GM19240 (cell line): ENCODE measurements around the gene RRP8.

ENCODE experiments used
- DNase-seq: peaks from one replicate; pipeline ENCODE4 v3.0.0; 2011; ENCODE audit warnings: low spot score; ENCODE audit not compliant: insufficient read length

RRP8 gene

DNA sequence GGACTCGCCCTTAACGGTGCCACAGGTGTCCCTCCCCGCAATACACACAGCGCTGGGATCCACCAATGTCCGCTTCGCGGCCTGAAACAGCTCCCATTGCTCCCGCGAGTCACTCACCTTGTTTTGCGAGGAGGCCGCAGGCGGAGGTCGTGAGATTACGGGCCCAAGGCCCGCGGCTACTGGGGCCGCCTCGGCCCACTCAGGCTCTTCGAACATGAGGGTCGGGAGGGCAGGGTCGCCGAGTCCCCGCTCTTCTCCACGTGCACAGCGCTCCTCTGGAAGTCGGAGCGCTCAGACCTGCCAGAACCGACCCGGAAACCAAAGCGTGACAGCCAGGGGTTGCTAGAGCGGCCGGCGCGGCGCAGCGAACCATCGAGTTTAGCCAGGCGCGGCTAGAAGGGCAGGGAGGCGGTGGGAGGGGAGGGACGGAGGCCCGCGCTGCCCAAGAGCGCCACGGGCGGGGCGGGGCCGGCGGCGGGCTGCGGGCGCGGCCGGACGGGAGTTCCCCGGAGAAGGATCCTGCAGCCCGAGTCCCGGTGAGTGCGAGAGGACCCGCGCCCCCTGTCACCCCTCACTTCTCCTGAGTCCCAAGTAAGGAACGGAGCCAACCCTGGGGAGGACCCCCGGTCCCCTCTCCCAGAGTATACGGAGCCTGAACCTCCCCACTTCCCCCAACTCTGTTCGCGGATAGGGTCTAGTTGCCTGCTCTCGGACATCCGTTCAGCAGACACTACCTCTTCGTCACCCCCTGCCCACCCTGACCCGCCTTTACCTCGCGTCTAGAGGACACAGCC lies at the start of gene RRP8, which contains the start of gene ILK:
RRP8 (minus strand) TSS at position 330 of the 794 bp plus-strand sequence; CDS start at position 216, 114 bp downstream.
ILK (plus strand) TSS at position 488 of the 794 bp plus-strand sequence. CDS start 498 bp downstream, outside the sequence.
- peak; percentile 71 for DNase-seq

DNA sequence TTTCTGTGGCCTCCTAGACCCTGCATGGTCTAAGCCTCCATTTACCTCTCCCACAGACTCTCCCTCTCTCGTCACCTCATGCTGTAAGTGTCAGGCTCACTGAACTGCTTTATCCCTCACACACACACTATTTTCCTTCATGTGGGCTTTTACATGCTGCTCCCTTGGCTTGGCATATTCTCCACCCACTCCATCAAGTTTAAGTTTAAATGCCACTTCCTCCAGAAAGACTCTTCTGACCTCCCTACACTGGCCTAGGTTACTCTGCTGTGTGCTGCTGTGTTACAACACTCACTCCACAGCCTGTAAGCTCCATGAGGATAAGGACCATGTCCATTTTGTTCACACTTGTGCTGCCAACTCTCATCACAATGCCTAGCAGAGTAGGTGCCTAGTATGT lies 49.7 kb upstream of the RRP8 start:
- DNase-seq, result no peak

- no peak for DNase-seq
These were observed 48.8 kb upstream of the RRP8 start for GRCh38 chr11:6652182-6652581.

DNA sequence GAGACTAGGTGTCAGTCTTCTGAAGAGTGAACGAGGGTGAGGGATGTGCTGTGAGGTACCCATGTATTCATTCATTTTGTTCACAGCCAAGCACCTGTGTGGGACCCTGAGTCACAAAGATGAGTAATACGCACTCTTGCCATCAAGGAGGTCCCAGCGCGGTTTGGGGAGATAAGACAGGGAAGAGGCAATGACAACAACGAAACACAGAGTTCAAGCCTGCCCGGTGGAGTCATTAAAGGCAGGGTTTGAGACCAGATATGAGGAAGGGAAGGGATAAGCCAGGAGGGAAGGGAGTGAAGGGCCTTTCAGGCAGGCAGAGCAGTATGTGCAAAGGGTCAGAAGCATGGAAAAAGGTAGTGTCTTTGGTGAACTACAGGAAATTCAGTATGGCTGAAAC lies 47.6 kb upstream of the RRP8 start:
- DNase-seq, result no peak

DNA sequence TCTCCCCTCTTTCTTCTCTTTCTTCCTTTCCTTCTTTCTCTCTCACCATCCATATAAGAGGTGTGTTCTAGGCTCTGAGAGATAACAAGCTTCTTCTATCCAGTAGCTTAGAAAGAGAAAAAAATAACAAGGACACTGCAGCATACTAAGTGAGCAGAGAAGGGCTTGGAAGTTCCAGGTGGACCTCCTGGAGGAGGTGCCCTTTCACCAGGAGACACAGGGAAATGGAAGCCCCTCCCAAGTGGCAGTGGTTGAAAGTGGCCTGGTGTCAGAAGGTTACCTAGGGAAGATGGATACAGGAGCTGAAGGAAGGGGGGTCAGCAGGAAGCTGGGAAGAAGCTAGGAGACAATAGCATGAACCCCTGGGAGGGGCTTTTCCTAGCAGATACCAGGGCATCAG lies 46.7 kb upstream of the RRP8 start:
- no peak for DNase-seq

DNA sequence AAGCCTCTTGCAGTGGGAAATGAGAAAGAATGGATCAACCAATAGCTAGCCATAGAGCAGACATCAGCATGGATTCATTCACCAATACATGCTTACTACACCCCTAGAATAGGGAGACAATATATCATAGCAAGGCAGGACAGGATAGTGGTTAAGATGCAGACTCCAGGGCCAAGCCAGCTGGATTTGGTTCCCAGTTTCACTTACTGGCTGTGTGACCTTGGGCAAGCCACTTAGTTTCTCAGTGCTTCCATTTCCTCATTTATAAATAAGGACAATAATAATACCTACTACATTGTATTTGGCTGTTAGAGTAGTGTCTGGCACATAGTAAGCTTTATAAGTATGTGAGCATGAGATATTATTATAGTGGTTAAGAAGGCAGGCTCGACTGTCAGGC lies 45.1 kb upstream of the RRP8 start:
- DNase-seq, result no peak

GRCh38 chr11:6647836-6648235 lies 44.4 kb upstream of the RRP8 start:
- no peak for DNase-seq

DNA sequence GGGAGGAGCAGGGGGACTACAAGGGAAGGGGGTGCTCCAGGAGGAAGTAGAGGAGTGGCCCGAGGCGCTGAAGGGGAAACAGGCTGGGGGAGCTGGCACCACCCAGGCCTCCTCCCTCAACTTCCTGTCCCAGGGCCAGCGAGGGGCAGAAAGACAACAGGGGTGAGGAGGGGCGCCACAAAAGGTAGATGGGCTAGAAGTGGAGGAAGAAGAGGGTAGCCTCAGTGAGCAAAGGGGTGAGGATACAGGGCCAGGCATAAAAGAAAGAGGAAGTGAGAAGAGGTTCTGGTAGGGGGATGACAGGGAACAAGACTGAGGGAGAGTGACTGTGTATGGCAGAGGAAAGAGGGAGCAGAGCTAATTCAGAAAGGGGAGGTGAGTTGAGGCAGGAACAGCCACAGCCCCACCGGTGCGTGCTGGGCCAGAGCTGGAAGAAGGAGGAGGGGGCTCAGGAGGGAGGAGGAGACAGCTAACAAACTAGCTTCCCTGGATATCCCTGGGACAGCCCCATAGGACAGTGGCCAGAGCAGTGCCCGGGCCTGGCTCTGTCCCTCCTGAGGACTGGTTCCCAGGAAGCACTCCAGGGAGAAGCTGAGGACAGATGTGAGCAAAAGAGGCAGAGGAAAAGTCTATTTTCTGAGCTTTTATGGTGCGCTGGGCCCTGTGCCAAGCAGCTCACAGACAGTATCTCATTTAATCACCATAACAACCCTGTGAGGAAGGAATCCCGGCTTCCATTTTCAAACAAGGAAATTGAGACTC lies 43.7 kb upstream of the RRP8 start:
- peak; percentile 74 for DNase-seq

- no peak for DNase-seq
These were observed 43.1 kb upstream of the RRP8 start for GRCh38 chr11:6646576-6646917.

DNA sequence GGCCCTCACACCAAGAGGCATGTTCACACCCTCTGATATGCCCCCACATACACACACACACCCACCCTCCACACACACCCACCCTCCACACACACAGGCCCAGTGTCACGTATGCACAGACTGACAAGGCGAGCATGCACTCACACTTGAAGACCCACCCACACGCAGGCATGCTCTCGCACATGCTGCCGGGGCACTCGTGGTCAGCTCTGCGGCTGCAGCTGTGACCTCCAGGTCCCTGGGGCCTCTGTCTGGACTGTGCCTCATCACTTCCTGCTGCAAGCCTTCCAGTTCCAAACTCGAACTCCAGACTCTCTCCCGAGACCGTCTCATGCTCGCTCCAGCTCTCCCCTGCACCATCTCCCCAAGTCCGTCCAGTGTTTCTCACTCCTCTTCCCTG lies 42.7 kb upstream of the RRP8 start:
- DNase-seq, result no peak

- no peak for DNase-seq
These were observed 39.5 kb upstream of the RRP8 start for GRCh38 chr11:6642957-6643356.

DNA sequence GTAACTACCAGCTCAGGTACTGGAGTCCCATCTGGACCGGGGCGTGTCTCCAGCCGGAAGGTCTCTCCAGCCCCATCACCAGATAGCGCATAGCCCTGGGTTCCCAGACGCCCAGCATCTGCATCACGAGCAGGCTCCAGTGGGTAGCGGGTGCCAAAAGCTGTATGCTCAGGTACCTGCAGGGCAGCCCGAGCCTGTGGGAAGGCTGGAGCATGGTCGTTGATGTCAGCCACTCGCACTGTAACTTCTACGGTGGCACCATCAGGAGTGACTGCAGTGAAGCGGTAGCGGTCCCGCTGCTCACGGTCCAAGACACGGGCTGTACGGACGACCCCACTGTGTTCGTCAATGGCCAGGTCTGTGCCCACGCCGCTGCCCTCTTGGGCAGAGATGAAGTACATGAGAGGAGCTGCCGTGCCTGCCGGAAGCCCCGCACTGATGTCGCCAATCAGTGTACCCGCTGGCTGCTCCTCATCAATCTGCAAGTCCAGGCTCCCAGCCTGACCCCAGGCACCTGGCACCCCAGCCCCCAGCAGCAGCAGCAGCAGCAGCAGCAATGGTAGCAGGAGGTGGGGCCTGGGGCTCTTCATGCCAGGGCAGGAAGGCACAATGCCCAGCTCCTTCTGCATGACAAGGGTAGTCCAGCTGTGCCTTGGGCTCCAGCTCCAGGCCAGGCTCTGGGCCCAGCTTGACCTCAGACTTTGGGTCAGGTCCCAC lies 37.7 kb upstream of the RRP8 start:
- no peak for DNase-seq

DNA sequence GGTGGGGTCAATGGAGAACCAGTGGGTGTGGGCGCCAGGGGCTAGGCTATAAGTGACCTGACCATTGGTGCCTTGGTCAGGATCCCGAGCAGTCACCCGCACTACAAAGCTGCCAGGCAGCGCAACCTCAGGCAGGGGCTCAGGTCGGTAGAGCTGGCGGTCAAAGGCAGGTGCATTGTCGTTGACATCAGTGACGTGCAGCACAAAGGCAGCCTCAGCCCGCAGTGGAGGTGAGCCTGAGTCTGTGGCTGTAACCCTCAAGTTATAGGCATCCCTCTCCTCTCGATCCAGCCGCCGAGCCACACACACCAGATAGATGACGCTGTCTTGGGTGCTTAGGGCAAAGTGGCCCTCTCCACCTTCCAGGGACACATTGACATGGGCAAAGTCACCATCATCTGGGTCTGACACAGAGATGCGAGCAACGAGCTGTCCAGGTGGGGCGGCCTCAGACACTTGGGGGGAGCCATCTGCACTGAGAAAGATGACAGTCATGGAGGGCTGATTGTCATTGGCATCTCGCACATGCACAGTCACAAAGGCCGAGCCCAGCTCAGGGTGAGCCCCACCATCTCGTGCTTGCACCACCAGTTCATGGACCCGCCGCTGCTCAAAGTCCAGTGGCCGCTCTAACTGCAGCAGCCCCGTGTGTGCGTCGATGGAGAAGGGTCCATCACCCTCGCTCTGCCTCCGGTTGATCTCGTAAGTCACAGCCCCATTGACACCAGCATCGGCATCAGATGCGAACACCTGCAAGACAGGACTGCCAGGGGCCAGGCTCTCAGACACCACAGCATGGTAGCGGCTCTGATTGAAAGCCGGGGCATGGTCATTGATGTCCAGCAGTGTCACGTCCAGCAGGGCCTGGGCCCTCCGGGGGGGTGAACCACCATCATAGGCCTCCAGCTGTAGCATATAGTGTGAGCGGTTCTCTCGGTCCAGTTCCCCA lies 36.9 kb upstream of the RRP8 start:
- DNase-seq, result no peak

DNA sequence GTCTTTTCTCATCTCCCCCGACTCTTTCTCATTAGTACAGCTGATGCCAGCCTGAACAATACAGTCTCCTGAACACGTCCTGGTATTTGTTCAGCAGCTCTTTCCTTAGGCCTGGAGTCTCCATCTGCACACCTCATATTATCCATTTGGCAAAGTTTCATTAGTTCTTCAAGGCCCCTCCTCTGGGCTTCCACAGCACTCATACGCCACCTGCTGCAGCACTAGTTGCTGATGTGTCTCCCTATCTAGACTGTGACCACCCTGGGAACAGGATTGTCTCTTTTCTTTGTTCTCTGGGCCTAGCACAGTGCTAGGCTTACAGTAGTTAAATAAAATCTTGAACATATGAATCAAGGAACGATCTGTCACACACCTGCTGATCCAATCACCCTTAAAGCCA lies 35.0 kb upstream of the RRP8 start:
- DNase-seq, result no peak

DNA sequence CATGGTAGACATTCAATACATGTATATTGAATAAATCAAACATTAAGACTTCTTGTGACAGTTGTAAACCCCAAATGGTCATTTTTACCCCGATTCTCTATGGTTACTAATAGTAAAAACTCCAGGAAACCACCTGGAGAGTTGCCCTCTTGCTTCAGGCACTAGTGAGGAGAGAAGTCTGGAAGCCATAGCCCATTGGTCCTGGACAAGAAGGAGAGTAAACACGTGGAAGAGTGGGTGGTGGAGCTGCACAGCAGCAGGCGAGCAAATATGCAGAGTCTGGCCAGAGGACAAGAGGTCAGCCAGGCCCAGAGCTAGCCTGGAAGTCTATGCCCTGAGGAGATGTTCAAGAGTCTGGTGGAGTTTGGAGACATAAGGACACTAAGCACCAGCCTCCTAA lies 34.5 kb upstream of the RRP8 start:
- DNase-seq, result no peak

DNA sequence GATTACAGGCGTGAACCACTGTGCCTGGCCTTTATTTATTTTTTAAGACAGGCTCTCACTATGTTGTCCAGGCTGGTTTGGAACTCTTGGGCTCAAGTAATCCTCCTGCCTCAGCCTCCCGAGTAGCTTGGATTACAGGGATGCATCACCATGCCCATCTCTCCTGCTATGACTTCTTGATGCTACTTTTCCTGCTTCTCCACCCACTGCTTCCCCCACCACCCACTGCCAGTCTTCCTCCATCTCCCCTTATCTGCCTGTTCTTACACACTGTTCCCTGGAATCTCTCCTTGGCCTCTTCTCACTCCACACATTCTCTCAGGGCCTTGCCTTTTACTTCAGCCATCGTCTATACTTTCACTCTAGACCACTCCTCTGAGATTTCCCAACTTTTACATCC lies 33.1 kb upstream of the RRP8 start:
- no peak for DNase-seq

DNA sequence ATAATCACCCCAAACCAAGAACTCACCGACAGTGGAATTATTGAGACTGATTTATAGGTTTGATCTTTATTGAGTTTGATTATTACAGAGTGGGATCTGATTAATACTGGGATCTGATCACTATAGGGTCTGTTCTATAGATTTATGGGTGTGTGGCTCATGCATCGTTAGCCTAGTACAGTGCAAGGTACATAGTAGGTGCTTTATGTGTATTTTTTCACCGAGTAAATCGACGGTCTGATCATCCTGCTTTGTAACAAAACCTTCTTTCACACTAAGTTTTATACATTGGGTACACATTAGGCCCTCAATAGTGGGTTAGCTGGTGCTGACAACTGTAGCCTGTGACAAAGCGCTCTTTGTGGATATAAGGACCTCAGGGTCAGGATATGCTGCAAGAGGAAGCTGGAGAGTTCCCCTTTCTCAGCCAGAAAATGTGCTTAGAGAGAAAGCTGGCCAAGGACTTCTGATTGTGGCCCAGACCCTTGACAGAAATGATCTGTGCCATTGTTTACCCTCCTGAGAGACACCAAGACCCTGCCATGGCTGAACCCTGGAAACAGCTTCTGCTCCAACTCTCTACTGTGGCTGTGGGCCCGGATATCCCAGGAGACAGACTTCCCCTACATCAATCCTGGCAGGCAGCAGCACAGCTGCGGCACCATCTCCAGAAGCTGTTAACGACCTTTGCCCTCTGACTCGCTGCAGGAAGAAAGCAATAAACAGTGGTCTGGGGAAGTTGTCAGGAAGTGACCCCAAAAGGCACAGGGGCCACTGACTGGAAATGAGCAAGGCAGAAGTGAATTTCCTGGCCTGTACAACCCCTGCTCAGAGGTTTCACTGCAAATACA lies 31.9 kb upstream of the RRP8 start:
- no peak for DNase-seq

GRCh38 chr11:6634534-6634933 lies 31.1 kb upstream of the RRP8 start:
- DNase-seq, result no peak

DNA sequence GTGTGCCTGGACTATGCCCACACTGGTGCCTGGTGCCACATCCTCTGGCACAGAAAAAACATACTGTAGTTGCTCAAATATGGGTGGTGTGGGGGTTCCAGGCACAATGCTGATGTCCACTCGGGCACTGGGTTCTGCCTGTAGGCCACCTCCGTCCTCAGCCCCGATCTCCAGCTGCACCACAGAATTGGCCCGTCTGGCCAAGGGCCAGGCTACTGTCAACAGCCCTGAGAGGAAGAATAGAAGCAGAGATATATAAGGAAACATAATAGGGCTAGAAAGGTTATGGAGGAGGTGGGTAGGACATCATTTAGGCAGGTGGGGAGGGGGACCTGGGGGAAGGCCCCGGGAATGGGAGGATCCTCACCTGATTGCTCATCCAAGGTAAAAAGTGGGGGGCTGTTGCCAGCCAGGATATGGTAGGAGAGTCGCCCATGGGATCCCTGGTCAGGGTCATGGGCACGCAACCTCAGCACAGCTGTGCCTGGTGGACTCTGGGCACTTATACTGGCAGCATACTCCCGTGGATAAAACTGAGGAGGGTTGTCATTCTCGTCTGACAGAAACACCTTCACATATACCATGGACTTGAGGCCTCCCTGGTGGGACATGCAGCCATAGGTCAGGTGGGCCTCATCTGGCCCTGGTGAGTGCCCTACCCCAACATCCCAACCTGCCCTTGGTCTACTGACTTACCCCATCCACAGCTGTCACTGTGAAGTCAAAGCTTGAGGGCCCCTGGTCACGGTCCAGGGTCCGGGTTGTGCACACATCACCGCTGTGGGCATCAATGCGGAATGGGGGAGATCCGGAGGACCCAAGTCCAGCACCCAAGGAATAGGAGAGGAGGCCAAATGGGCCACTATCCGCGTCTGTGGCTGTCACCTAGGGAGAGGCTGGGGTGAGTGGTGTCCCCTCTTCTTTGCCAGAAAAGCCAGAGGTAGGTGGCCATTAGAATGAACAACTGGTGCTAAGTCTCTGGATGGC lies 30.3 kb upstream of the RRP8 start:
- no peak for DNase-seq
